ENCODE results near the gene RYR1.
"Not testable (repeated sequence)": the region's sequence is repeated elsewhere in the genome, so short reads cannot be mapped to it uniquely, and the experiment has no call there.

Gene RYR1

DNA sequence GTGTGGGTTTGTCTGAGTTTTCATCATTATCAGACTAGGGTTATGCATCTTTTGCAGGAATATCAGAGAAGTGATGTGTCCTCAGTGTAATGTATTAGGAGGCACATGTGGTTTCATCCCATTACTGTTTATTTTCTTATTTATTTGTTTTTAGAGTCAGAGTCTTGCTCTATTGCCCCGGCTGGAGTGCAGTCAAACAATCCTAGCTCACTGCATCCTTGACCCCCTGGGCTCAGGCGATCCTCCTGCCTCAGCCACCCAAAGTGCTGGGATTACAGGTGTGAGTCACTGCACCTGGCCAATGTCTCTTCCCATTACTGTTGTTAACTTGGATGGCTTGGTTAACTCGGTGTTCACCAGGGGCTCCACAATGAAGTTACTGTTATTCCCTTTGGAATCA, 116.9 kb downstream of the RYR1 start:
- no peak overlapping the region for H3K4me3 ChIP-seq (ENCODE audit: low read length)

DNA sequence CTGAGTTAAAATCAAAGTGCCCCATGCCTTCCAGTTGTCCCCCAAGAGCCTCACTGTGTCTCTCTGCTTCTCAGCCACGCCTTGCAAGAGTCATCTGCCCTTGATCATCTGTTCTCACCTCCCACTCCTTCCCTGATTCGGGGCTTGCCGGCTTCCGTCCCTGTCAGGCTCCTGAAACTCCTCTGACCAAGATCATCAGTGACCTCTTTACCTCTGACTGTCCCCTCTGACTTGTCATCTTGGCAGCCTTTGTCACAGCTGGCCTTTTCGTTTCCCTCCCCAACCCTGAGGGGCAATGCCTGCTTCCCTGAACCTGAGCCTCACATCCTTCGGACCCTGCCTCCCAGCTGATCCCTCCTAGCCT, 117.9 kb downstream of the RYR1 start:
- no peak overlapping the region for H3K4me3 ChIP-seq (ENCODE audit: low read length)
- H3K36me3 ChIP-seq (ENCODE audit: insufficient read depth, low read length): no peaks in the 10 kb centered on the region
- H3K27me3 ChIP-seq (ENCODE audit: control insufficient read depth, insufficient read depth, low read length): peaks cover 2% of the 10 kb centered on the region
- H3K4me2 ChIP-seq (ENCODE audit: low read length): no peak overlapping the region
- H3K9ac ChIP-seq (ENCODE audit: low read depth, low read length): no peak overlapping the region
- no peaks in the 10 kb centered on the region for H3K9me3 ChIP-seq (replicated peaks; ENCODE audit: low read length)
- no peaks in the 10 kb centered on the region for H3K4me1 ChIP-seq (ENCODE audit: control insufficient read depth, insufficient read depth, low read length)

More for the DNA sequence above, 116.9 kb downstream of the RYR1 start:
- H3K4me1 ChIP-seq (ENCODE audit: control insufficient read depth, insufficient read depth, low read length): no peaks in the 10 kb centered on the region
- no peaks in the 10 kb centered on the region for H3K9me3 ChIP-seq (replicated peaks; ENCODE audit: low read length)
- H3K36me3 ChIP-seq (ENCODE audit: insufficient read depth, low read length): no peaks in the 10 kb centered on the region
- peaks cover 2% of the 10 kb centered on the region for H3K27me3 ChIP-seq (ENCODE audit: control insufficient read depth, insufficient read depth, low read length)
- H3K4me2 ChIP-seq (ENCODE audit: low read length): no peak overlapping the region
- no peak overlapping the region for H3K9ac ChIP-seq (ENCODE audit: low read depth, low read length)

DNA sequence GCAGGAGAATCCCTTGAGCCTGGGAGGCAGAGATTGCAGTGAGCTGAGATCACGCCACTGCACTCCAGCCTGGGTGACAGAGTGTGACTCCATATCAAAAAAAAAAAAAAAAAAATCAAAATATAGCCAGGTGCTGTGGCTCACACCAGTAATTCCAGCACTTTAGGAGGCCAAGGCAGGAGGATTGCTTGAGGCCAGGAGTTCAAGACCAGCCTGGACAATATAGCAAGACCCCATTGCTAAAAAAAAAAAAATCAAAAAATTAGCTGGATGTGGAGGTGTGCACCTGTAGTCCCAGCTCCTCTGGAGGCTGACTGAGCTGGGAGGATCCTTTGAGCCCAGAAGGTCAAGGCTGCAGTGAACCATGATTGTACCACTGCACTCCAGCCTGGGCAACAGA, 119.7 kb downstream of the RYR1 start:
- H3K9ac ChIP-seq (ENCODE audit: low read depth, low read length); H3K27me3 ChIP-seq (ENCODE audit: control insufficient read depth, insufficient read depth, low read length); H3K36me3 ChIP-seq (ENCODE audit: insufficient read depth, low read length); H3K4me1 ChIP-seq (ENCODE audit: control insufficient read depth, insufficient read depth, low read length); H3K4me3 ChIP-seq (ENCODE audit: low read length); H3K4me2 ChIP-seq (ENCODE audit: low read length); H3K9me3 ChIP-seq (replicated peaks; ENCODE audit: low read length): not testable (repeated sequence)

DNA sequence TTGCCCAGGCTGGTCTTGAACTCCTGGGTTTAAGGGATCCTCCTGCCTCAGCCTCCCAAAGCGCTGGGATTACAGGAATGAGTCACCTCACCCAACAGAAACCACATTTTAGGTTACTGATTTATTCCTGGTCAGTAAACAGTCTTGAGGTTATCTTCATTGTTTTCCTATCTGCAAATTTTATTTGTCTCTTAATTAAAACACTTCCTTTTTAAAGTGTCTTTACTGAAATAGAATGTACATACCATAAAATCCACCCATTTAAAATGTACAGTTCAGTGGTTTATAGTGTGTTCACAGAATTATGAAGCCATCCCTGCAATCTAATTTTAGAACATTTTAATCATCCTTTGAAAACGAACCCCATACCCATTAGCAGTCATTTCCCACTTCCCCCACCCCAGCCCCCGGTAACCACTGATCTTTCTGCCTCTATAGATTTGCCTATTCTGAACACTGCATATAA, 121.2 kb downstream of the RYR1 start:
- no peaks in the 10 kb centered on the region for H3K27me3 ChIP-seq (ENCODE audit: control insufficient read depth, insufficient read depth, low read length)
- no peaks in the 10 kb centered on the region for H3K9me3 ChIP-seq (replicated peaks; ENCODE audit: low read length)
- no peak overlapping the region for H3K4me2 ChIP-seq (ENCODE audit: low read length)
- H3K4me3 ChIP-seq (ENCODE audit: low read length): no peak overlapping the region
- H3K9ac ChIP-seq (ENCODE audit: low read depth, low read length): no peak overlapping the region
- H3K4me1 ChIP-seq (ENCODE audit: control insufficient read depth, insufficient read depth, low read length): no peaks in the 10 kb centered on the region
- H3K36me3 ChIP-seq (ENCODE audit: insufficient read depth, low read length): no peaks in the 10 kb centered on the region

DNA sequence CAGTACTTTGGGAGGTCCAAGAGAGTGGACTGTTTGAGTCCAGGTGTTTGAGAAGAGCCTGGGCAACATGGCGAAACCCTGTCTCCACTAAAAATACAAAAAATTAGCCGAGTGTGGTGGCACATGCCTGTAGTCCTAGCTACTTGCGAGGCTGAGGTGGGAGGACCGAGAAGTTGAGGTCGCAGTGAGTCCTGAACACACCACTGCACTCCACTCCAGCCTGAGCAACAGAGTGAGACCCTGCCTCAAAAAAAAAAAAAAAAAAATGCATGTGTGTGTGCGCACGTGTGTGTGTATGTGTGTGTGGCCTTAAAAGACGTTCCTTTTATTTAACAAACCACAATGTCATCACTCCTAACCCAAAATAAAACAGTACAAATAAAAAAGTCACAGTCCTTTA, 121.7 kb downstream of the RYR1 start:
- H3K4me2 ChIP-seq (ENCODE audit: low read length): no peak overlapping the region
- H3K27me3 ChIP-seq (ENCODE audit: control insufficient read depth, insufficient read depth, low read length): no peaks in the 10 kb centered on the region
- no peaks in the 10 kb centered on the region for H3K9me3 ChIP-seq (replicated peaks; ENCODE audit: low read length)
- no peaks in the 10 kb centered on the region for H3K4me1 ChIP-seq (ENCODE audit: control insufficient read depth, insufficient read depth, low read length)
- no peaks in the 10 kb centered on the region for H3K36me3 ChIP-seq (ENCODE audit: insufficient read depth, low read length)
- no peak overlapping the region for H3K4me3 ChIP-seq (ENCODE audit: low read length)
- no peak overlapping the region for H3K9ac ChIP-seq (ENCODE audit: low read depth, low read length)

DNA sequence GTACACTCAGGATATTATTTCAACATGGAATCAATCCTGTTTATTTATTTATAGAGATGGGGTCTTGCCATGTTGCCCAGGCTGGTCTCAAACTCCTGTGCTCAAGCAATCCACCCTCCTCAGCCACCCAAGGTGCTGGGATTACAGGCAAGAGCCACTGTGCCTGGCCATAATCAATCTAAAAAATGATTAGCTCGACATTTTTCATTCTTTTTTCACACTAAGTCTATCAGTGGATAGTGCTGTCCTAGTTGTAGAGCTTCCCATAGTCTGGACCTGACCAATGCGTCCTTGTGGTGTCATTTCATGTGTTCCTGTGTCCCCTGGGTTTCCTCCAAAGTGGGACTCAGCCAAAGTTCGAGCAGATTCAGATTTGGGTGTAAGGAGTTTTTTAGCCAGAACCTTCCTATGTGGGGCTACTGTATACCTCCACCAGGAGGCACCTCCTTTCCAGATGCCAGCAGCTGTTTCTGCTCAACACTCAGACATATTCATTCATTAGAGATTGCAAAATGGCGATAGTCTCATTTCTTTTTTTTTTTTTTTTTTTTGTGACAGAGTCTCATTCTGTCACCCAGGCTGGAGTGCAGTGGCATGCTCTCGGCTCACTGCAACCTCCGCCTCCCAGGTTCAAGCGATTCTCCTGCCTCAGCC, 123.2 kb downstream of the RYR1 start:
- Histone ChIP-seq H3K4me3 (ENCODE audit: low read length) (no peak overlapping the region), H3K4me1 (ENCODE audit: control insufficient read depth, insufficient read depth, low read length) (no peaks in the 10 kb centered on the region)

DNA sequence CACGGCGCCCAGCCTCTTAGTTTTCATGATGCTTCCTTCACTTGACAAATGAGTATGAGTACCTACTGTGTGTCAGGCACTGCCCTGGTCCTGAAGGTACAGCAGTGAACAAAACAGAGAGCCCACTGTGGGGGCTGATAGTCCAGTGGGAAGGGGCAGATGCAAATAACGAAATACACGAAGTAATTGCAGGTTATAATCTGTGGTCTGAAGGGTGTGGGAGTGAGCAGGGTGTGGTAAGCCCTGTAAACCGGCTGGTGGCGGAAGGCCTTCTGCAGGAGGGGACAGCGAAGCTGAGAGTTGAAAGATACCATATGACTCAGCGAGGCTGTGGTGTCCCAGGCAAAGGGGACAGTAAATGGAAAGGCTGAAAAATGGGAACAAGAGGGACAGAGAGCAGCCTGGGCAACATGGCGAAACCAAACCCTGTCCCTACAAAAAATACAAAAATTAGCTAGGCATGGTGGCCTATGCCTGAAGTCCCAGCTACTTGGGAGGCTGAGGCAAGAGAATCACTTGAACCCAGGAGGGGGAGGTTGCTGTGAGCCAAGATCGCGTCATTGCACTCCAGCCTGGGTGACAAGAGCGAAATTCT, 123.8 kb downstream of the RYR1 start:
- Histone ChIP-seq H3K9ac (ENCODE audit: low read depth, low read length) (no peak overlapping the region), H3K4me3 (ENCODE audit: low read length) (no peak overlapping the region), H3K27me3 (ENCODE audit: control insufficient read depth, insufficient read depth, low read length) (no peaks in the 10 kb centered on the region), H3K36me3 (ENCODE audit: insufficient read depth, low read length) (no peaks in the 10 kb centered on the region), H3K4me2 (ENCODE audit: low read length) (no peak overlapping the region), H3K4me1 (ENCODE audit: control insufficient read depth, insufficient read depth, low read length) (no peaks in the 10 kb centered on the region), H3K9me3 (replicated peaks; ENCODE audit: low read length) (no peaks in the 10 kb centered on the region)

More for the DNA sequence above, 123.2 kb downstream of the RYR1 start:
- H3K27me3 ChIP-seq (ENCODE audit: control insufficient read depth, insufficient read depth, low read length): no peaks in the 10 kb centered on the region
- H3K9me3 ChIP-seq (replicated peaks; ENCODE audit: low read length): no peaks in the 10 kb centered on the region
- no peaks in the 10 kb centered on the region for H3K36me3 ChIP-seq (ENCODE audit: insufficient read depth, low read length)
- no peak overlapping the region for H3K9ac ChIP-seq (ENCODE audit: low read depth, low read length)
- H3K4me2 ChIP-seq (ENCODE audit: low read length): no peak overlapping the region

DNA sequence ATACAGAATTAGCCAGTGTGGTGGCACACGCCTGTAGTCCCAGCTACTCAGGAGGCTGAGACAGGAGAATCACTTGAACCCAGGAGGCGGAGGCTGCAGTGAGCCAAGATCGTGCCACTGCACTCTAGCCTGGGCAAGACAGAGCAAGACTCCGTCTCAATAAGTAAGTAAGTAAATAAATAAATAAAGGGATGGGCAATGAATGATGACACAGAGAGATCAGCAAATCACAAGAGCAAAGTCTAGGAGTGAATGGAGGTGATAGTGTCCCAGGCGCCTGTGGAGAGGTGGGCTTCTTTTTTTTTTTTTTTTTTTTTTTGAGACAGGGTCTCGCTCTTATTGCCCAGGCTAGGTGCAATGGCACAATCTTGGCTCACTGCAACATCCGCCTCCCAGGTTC, 125.4 kb downstream of the RYR1 start:
- H3K4me1 ChIP-seq (ENCODE audit: control insufficient read depth, insufficient read depth, low read length); H3K4me2 ChIP-seq (ENCODE audit: low read length); H3K36me3 ChIP-seq (ENCODE audit: insufficient read depth, low read length); H3K9me3 ChIP-seq (replicated peaks; ENCODE audit: low read length); H3K27me3 ChIP-seq (ENCODE audit: control insufficient read depth, insufficient read depth, low read length); H3K9ac ChIP-seq (ENCODE audit: low read depth, low read length); H3K4me3 ChIP-seq (ENCODE audit: low read length): not testable (repeated sequence)

DNA sequence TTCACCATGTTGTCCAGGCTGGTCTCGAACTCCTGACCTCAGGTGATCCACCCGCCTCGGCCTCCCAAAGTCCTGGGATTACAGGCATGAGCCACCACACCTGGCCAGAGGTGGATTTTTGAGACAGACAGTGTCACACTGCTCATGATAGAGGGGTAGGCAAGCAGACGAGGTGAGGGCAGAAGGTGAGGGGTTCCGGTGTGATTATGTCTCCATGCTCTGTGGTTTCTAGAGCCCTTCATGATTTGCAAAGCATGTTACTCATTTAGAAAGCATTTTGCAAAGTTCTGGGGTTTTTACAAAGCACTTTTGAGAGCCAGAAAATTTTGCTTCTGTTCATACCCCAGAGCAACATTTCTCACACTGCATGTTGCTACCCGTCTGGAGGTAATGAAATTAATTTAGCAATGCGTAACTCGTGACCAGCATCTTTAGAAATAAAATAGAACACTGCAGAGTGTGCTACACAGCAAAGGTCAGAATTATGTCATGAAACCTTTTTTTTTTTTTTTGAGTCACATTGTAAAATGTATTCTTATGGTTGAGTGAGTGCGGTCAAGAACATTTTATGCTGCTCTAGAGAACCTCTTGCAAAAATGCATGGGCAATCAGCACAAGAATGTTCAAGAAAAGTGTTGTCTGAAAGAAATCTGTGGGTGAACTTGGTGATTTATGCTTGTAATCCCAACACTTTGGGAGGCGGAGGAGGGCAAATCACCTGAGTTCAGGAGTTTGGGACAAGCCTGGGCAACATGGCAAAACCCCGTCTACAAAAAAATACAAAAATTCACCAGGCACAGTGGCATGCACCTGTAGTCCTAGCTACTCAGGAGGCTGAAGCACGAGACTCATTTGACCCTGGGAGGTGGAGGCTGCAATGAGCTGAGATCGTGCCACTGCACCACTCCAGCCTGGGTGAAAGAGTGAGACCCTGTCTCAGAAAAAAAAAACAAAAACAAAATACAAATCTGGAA, 126.2 kb downstream of the RYR1 start:
- H3K4me3 ChIP-seq (ENCODE audit: low read length): no peak overlapping the region
- no peaks in the 10 kb centered on the region for H3K4me1 ChIP-seq (ENCODE audit: control insufficient read depth, insufficient read depth, low read length)
- H3K4me2 ChIP-seq (ENCODE audit: low read length): no peak overlapping the region
- no peak overlapping the region for H3K9ac ChIP-seq (ENCODE audit: low read depth, low read length)
- H3K9me3 ChIP-seq (replicated peaks; ENCODE audit: low read length): no peaks in the 10 kb centered on the region
- no peaks in the 10 kb centered on the region for H3K36me3 ChIP-seq (ENCODE audit: insufficient read depth, low read length)
- no peaks in the 10 kb centered on the region for H3K27me3 ChIP-seq (ENCODE audit: control insufficient read depth, insufficient read depth, low read length)

DNA sequence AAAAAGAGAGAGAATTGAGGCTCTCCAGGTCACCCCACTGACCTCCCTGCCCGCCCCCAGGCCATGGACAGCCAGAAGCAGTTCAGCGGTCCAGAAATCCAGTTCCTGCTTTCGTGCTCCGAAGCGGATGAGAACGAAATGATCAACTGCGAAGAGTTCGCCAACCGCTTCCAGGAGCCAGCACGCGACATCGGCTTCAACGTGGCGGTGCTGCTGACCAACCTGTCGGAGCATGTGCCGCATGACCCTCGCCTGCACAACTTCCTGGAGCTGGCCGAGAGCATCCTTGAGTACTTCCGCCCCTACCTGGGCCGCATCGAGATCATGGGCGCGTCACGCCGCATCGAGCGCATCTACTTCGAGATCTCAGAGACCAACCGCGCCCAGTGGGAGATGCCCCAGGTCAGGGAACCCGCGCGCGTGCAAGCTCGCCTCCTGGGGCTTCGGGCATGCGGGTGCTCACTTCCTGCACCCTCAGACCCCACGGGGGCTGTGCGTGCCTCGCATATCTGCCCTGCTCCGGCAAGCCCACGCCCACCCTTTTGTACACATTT, 127.6 kb downstream of the RYR1 start:
- Histone ChIP-seq H3K9me3 (replicated peaks; ENCODE audit: low read length) (no peaks in the 10 kb centered on the region), H3K9ac (ENCODE audit: low read depth, low read length) (no peak overlapping the region), H3K4me2 (ENCODE audit: low read length) (no peak overlapping the region), H3K4me3 (ENCODE audit: low read length) (no peak overlapping the region), H3K4me1 (ENCODE audit: control insufficient read depth, insufficient read depth, low read length) (no peaks in the 10 kb centered on the region), H3K36me3 (ENCODE audit: insufficient read depth, low read length) (no peaks in the 10 kb centered on the region), H3K27me3 (ENCODE audit: control insufficient read depth, insufficient read depth, low read length) (no peaks in the 10 kb centered on the region)

DNA sequence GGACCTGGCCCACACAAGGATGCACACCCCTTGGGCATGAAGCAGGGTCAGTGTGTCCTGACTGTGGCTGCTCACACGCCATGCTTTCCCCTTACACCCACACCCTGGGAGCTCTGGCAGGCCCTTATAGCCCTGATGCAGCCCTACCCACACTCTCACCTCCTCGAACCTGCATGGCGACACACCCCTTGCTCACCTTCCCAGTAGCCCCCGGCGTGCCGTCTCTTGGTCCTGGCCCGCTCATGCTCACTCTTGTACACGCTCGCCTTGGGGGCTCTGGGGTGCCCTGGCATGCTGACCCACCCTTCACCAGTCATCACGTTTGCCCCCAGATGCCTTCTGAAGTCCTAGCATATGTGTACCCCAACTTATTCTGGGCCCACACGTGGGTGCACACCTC, 128.2 kb downstream of the RYR1 start:
- no peaks in the 10 kb centered on the region for H3K4me1 ChIP-seq (ENCODE audit: control insufficient read depth, insufficient read depth, low read length)
- H3K4me2 ChIP-seq (ENCODE audit: low read length): no peak overlapping the region
- H3K9me3 ChIP-seq (replicated peaks; ENCODE audit: low read length): no peaks in the 10 kb centered on the region
- no peak overlapping the region for H3K4me3 ChIP-seq (ENCODE audit: low read length)
- H3K9ac ChIP-seq (ENCODE audit: low read depth, low read length): no peak overlapping the region
- H3K36me3 ChIP-seq (ENCODE audit: insufficient read depth, low read length): no peaks in the 10 kb centered on the region
- H3K27me3 ChIP-seq (ENCODE audit: control insufficient read depth, insufficient read depth, low read length): no peaks in the 10 kb centered on the region
